Hematopoietic multipotent progenitor cell treated with erythropoietin and hydrocortisone succinate and interleukin-3 and kit ligand, for 6 days (in vitro differentiated cells): ENCODE measurements around the gene CACNG1.
"Not testable (repeated sequence)": the region's sequence is repeated elsewhere in the genome, so short reads cannot be mapped to it uniquely, and the experiment has no call there.

ENCODE experiments used
- DNase-seq: peaks from one replicate; pipeline ENCODE4 v3.0.0-alpha.2; 2015

Gene CACNG1

DNA sequence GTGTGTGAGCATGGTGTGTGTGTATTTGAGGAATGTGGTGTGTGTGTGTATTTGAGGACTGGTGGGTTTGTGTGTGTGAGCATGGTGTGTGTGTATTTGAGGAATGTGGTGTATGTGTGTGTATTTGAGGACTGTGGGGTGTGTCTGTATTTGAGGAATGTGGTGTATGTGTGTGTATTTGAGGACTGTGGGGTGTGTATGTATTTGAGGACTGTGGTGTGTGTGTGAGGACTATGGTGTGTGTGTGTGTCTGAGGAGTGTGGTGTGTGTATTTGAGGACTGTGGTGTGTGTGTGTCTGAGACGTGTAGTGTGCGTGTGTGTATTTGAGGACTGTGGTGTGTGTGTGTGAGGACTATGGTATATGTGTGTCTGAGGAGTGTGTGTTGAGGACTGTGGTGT is 18.0 kb upstream of the CACNG1 start:
- DNase-seq, result no peak

DNA sequence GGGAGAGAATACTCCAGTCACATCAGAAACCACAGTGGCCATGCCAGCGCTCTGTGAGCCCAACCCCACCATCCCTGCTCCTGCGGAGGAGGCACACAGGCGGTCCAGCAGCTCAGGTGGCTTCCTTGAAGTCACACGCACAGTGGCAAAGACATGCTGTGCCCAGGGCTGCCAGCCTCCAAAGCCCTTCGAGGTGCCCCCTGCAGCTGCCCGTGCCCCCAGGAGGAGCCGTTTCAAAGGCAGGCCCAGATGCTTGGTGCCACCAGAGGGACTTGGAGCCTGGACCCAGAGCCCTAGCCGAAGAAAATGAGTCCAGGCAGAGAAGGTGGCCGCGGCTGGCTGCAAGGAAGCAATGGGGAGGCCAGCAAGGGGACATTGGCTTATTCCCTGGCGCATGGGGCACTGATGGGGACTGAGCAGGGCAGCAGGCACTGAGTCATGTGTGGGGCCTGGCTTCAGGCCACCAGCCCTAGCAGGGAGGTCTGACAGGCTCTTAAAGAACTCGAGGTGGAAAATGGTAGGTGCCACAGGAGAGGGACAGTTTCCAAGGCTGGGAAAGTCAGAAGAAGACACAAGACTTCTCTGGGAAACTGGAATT is 17.2 kb upstream of the CACNG1 start:
- no peak for DNase-seq

DNA sequence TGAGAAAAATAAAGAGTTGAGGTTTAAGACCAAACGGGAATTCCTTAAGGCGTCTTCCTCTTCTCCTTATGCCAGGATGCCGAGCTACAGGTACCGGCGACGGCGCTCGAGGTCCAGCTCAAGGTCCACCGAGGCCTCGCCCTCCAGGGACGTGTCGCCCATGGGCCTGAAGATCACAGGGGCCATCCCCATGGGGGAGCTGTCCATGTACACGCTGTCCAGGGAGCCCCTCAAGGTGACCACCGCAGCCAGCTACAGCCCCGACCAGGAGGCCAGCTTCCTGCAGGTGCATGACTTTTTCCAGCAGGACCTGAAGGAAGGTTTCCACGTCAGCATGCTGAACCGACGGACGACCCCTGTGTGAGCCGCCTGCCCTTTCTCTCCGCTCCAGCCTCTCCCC is 13.7 kb upstream of the CACNG1 start:
- DNase-seq, result no peak

DNA sequence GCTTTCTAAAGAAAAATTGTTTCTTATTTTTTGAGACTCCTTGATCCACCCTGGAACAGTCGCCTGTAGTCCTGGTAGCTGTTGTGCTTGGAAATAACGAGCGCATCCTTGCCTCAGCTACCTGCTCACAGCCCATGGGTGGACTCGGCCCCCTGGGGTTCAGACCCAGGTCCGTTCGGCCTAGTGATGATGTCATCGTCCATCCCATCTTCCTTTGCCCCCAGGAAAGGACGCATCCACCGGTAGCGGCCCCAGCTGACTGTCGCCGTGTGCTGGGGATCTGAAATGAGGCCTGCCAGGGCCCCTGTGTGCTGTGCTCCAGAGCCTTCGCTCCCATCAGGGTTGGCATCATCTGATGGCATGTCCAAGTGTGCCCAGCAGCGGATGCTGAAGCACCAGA is 12.0 kb upstream of the CACNG1 start:
- no peak for DNase-seq

DNA sequence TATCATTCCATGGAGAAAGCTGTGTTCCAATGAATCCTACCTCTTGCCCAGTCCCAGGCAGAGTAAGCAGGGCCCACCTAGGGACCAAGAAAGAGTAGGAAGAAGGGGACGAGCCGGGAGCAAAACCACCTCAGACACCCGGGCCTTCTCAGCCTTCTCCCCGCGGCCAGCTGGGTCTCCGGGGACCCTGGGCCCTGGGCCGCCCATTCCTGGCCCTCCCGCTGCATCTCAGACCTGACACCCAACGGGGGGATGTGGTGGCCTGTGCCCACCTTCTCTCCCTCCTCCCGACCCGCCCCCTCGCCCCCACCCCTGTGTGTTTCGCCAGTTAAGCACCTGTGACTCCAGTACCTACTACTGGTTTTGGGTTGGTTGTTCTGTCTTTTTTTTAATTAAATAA is 11.4 kb upstream of the CACNG1 start:
- DNase-seq, result no peak

DNA sequence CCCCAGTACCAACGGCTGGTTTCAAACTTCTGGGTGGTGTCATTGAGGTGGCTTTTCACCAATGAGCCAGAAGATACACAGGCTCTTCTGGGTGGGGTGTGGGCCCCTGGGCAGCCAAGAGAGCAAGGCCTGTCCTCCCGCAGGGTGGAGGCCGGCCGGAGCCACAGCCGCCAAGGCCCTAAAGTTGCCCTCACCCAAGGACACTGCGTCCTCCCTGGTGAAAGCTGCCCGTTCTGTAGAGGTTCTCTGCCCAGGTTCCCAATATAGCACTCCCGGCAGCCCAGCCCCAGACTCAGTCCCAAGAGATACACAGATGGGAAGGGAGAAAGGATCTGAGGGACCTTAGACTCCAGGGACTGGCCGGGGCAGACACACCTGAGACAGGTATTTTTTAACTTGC is 10.7 kb upstream of the CACNG1 start:
- no peak for DNase-seq

DNA sequence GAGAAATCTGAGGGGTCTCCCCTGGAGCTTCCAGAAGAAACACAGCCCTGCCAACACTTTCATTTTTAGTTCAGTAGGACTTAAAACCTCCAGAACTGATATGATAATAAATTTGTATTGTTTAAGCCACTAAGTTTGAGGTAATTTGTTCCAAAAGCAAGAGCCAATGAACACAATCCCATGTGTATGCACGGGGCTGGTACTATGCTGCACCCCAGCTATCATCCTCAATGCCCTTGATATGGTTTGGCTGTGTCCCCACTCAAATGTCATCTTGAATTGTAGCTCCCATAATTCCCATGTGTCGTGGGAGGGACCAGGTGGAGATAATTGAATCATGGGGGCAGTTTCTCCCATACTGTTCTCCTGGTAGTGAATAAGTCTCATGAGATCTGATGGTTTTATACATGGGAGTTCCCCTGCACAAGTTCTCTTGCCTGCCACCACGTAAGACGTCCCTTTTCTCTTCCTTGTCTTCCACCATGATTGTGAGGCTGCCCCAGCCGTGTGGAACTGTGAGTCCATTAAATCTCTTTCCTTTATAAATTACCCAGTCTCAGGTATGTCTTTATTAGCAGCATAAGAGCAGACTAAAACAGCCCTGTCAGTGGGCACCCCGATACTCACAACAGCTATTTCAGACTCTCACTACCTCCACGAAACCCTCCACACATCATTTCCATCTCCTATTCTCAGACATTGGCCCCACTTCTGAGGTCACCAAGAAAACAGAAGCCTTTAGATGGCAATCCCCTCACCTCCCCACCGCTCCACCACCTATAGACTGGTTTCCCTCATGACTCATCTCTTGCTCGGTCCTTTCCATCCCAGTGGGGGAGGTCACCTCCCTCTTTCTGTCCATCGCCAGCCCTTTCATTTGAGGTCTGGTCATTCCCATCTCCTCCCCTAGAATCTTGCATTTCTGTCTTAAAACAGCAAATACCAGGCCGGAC is 8.9 kb upstream of the CACNG1 start:
- DNase-seq, result no peak

DNA sequence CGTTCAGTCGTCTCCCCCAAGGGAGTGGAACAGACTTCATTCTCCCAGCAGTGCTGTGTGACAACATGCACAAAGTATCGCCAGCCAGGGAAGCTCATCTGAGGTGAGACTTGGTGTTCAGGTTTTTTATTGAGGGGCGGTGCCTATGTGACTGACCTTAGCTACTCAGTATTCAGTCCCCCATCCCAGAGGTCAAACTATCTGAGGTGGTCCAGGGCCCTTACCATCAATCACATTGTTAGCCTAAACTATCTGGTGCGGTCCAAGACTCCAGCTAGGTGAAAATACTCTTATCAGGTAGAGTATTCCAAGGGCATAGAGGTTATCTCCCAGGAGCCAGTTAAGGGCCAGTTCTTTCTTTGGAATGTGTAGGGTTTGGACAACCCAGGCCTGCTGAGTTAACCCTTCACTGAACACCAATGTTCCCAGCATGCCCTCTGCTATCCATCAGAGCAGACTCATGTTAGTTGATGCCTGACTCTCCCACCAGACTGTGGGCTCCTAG is 5.4 kb upstream of the CACNG1 start:
- DNase-seq, result no peak

DNA sequence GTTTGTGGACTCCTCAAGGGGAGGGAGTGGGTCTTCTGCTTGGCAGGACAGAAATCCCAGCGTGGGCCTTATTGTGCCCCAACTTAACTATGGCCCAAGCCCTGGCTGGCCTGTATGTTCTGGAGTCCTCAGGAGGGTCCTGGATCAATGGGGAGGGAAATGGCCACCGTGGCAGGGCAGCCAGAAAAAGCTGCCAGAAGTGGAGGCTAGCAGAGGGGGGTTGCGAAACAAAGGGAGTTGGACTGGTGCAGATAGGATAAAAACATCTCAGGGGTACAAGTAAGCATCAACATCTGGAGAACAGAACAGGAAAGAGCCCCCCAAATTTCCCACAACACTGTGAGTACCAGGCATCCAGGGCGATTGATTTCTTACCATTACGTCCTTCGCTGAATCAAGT is 3.7 kb upstream of the CACNG1 start:
- DNase-seq, result no peak

DNA sequence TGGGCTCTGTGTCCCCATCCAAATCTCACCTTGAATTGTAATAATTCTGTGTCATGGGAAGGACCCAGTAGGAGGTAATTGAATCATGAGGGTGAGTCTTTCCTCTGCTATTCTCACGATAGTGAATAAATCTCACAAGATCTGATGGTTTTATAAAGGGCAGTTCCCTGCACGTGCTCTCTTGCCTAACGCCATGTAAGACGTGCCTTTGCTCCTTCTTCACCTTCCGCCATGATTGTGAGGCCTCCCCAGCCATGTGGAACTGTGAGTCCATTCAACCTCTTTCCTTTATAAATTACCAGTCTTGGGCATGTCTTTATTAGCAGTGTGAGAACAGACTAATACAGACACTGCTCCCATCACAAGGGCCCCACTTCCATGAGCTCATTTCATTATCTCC is 3.2 kb upstream of the CACNG1 start:
- not testable (repeated sequence) for DNase-seq

DNA sequence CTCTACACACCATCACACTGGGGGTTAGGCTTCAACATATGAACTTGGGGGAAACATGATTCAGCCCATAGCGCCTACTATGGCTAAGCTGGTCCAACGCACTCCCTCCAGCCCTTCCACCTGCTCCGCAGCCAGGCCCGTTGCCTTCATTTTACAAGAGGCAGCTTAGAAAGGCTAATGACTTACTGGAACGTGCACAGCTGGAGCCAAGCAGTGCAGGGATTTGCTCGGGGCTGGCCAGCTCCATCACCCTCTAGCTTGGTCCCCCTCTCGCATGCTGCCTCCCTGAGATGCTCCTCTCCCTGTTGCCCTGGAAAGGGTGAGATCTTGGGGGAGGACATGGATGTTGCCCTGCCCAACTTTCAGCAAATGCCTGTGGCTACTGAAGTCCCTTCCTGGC is 2.8 kb upstream of the CACNG1 start:
- no peak for DNase-seq

DNA sequence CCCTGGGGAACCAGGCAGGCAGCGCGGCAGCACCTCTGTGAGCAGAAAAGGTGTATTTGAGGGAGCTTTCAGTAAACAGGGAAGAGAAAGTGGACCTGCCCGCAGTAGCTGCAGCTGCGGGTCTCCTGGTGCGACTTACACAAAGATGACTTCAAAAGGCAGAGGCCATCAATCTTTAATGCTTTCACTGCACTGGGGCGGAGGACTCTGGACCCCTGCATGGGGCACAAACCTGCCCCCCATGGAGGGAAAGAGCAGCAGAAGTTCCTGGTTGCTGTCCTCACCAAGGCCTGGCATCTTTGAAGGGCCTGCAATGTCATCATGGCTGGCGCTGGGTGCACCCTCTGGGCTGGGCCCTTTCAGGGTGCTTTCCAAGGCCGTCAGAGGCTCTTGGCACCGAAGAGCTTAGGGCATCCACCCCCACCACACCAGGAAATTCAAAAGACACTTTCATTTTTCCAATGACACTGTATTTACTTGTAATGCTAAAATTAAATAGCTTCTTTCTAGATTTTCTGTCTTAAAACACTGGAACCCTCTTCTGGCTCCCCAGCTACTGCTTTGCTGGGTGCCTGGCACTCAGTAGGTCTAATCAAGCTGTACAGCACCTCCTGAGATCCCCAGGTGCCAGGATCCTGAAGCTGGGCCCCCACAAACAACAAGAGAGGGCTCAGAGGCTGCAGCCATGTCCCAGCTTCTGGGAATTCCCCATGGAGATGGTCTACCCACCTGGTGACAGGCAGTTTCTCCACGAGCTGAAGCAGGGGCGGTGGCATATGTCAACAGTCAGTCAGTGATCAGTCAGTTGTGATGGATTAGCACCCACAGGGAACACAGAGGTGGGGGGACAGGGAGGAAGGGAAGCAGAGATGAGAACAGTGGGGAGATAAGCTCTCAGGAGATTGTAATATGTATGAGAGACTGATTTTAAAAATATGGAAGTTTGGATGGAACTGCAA is 2.1 kb upstream of the CACNG1 start:
- DNase-seq, result no peak

DNA sequence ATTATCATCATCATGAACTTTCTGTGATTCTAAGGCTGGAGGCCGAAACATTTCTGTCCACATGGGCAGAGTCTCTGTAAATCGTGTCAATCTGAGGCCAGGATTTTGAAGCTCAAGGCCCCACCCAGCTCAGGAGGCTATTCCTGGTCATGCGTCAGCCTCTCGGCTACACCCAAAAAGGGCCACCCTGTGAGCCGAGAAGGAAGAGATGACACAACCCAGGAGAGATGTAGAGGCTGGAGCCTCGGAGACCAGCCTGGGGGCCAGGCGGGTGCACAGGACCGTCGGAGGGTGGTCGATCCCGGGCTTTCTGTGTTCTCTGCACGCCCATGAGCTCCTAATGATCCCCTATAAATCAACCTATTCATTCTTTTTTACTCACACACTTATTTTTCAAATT is 1.1 kb upstream of the CACNG1 start:
- DNase-seq, result no peak

DNA sequence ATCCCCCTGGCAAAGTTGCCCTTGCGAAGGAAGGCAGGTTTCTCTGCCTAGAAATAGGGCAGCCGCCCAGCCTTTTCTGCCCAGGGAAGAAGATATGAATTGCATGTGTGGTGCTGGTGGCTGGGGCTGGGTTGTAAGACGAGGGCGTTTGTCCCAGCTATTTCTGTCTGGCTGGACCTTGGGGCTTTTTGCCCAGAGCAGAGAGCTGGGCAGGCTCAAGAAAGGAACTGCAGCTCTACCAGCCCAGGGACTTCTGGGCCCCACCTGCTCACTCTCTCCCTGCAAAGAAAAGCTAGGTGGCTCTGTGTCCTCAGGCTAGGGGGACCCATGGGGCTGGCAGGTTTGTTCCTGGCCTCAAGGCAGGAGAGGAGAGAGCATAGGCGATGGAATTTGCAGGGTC is 586 bp downstream of the CACNG1 start:
- DNase-seq, result no peak

DNA sequence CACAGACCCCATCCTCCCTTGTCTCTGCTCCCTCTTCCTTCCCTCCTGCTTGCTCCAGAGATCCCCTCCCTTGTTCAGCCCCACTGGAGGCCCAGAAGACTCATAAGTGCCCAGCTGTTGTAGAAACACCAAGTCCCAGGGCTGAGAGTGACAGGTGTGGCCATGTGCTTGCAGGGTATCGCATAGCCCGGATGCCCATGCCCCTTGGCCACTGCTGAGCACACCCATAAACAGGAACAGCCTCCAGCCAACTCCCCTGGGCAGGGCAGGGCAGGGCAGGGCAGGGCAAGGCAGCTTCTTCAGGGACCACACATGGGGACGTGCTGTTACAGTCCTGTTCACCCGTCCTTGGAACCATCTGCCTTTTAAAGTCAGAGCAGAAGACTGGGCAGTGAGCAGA is 2.0 kb downstream of the CACNG1 start:
- no peak for DNase-seq

DNA sequence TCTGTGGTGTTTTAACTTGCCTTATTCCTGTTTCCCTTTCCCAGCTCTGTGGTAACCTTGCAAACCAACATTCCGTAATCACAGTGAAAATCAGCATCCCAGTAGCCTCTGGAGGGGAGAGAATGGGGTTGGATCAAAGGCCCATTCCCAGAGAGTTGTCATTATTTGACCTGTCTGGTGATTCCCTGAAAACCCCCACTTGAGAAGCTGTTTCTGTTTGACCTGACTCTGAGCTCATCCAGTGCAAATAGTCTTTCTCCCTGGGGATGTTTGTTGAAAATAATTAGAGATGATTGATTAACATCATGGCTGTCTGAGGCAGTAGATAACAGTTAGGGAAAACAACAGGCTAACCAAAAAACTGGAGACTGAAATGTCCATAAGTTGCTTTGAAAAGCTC is 3.0 kb downstream of the CACNG1 start:
- DNase-seq, result no peak

DNA sequence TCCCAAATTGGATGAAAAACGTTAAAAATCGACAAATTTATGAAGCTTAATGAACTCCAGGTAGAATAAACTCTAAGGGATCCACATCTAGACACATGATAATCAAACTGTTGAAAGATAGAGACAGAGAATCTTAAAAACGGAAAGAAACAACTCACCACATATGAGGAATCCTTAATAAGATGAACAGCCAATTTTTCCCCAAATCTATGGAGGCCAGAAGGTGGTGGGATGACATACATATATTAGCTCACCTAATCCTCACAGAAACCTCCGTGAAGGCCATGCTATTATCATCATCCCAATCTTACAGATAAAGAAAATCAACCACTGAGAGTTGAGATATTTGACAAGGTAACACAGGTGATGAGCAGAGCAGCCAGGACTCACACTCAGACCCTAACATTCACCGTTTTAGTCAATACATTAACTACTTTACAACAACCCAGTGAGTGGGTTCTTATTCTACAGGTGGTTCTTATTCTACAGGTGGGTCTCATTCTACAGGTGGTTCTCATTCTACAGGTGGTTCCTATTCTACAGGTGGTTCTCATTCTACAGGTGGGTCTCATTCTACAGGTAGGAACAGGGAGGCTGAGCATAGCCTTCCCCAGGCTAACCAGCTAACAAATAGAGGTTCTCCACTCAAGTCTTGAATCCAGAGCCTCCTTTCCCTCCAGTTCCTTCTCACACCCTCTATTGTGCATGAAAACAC is 4.8 kb downstream of the CACNG1 start:
- DNase-seq, result peak; percentile 6

DNA sequence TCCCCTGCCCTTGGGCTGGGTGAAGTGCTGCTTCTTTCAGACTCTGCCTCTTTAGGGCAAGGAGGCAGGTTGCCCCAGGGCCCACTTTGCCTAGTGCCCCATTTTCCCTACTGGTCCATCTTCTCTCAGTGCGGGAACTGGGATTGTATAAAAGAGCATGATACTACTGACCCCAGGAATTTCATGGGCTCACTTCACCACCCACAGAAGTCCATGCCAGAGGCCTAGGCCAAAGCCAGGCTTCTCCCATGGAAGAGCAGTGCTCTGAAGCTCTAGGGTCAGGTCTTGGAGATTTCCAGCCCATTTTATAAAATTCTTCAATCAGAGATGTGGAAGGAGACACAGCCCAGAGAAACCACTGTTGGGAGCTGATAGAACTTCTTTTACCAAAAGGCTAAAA is 5.7 kb downstream of the CACNG1 start:
- DNase-seq, result no peak

DNA sequence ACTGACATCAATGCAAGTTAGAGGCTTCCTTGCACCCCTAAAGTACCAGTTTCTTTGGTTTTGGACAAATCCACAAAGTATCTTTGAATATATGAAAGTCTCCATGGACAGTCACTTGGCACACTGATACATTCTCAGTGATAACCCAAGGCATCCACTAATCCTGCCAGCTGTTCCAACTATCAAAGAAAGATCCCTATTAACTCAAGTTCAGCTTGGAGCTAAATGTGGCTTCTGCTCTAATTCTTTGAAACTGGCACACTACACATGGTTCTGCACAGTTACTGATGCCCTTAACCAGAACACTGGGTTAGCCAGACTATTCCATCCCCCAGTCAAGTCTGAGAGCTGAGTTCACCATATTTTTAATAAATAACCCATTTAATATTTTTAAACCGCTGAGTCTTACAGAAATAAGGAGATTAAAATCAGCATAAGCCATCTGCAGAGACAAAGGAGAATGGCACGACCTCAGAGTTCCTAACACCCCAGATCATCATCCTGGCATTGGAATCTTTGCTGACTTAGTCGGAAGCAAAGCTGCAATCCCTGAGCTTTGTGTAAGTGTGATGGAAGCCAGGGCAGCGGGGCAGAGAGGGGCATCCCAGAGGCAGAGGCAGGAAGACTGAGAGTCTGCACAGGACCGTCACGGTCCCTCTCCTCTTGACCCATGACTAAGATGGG is 6.3 kb downstream of the CACNG1 start:
- DNase-seq, result no peak

DNA sequence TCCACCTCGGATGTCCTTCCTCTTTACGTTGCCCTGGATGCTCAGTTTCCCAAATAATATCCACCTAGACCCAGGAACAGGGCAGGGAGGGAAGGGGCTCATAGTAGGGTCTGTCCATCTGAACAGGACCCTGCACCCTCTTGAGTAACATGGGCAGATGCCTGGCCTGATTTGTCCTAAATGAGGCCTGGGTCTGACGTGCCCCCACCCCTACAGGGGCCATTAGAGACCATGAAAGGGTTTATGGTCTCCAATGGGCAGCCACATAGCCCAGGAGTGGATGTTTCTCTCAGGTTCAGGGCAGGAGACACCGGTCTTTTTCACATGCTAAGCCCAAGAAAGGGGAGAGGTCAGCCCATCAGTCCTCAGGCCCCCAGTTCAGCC is 6.8 kb downstream of the CACNG1 start:
- no peak for DNase-seq

DNA sequence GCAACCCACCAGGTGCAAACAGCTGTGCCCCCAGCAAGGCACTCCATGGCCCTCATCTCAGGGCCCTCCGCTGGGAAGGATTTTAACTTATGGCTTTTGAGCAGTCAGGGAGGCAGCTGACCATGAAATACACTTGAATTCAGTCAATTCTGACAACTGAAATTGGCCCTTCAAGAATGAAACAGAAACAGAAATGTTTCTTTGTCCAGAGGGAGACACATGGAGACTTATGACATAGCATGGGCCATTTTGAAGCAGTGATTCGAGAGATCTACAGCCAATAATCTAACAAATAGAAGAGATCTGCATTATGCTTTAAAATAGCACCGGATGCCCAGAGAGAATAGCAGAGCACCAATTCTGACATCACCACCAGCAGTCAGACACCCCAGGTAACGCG is 7.5 kb downstream of the CACNG1 start:
- DNase-seq, result no peak
